ENCODE measurements around the gene PNLIPRP1. TPM values are rescaled to one million over a fixed set of nuclear protein-coding genes. Genes with fewer than 3 reads are reported as not detected.

PNLIPRP1 gene
- total and polyA plus RNA-seq, 2 donors (not counting 1 experiment from before 2014, with no cell fraction given) = not detected

- H3K27me3 ChIP-seq (ENCODE audit: control insufficient read depth, insufficient read depth, low read length) = no peaks in the 10 kb centered on the region
- TF ChIP-seq, protein P1, sequence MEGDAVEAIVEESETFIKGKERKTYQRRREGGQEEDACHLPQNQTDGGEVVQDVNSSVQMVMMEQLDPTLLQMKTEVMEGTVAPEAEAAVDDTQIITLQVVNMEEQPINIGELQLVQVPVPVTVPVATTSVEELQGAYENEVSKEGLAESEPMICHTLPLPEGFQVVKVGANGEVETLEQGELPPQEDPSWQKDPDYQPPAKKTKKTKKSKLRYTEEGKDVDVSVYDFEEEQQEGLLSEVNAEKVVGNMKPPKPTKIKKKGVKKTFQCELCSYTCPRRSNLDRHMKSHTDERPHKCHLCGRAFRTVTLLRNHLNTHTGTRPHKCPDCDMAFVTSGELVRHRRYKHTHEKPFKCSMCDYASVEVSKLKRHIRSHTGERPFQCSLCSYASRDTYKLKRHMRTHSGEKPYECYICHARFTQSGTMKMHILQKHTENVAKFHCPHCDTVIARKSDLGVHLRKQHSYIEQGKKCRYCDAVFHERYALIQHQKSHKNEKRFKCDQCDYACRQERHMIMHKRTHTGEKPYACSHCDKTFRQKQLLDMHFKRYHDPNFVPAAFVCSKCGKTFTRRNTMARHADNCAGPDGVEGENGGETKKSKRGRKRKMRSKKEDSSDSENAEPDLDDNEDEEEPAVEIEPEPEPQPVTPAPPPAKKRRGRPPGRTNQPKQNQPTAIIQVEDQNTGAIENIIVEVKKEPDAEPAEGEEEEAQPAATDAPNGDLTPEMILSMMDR (conservative IDR thresholded peaks at IDR 0.05 in 1 of 2, IDR thresholded peaks at IDR 0.05 in 1 of 2; ENCODE audit: low read depth in 1 of 2, low read length in 2 of 2) = no peak
- TF ChIP-seq EZH2 (IDR thresholded peaks at IDR 0.05; ENCODE audit: low read length, missing control alignments) = no peak
- H3K4me3 ChIP-seq (replicated peaks in 1 of 4; ENCODE audit: control extremely low read depth in 1 of 4, insufficient read depth in 1 of 4, low read depth in 3 of 4, low read length in 4 of 4) = no peak overlapping the region
- no peaks in the 10 kb centered on the region for H4K20me1 ChIP-seq (ENCODE audit: control insufficient read depth, extremely low read depth, insufficient read depth, low read length)
- no peak for DNase-seq (ENCODE audit: low read depth in 2 of 2)
- no peaks in the 10 kb centered on the region for H3K4me1 ChIP-seq (ENCODE audit: control insufficient read depth, extremely low read depth, insufficient read depth, low read length)
- no peak overlapping the region for H2AFZ ChIP-seq (ENCODE audit: low read length)
- H3K4me2 ChIP-seq (ENCODE audit: extremely low read depth, insufficient read depth, low read length) = no peak overlapping the region
- no peaks in the 10 kb centered on the region for H3K79me2 ChIP-seq (ENCODE audit: control insufficient read depth, insufficient read depth, low read length)
- no peak overlapping the region for H3K27ac ChIP-seq (ENCODE audit: insufficient read depth, low read length)
- H3K9me3 ChIP-seq (ENCODE audit: control insufficient read depth, insufficient read depth, low read depth, low read length) = no peaks in the 10 kb centered on the region
- H3K9ac ChIP-seq (ENCODE audit: insufficient read depth, low read length) = no peak overlapping the region
- no peaks in the 10 kb centered on the region for H3K36me3 ChIP-seq (ENCODE audit: control insufficient read depth, insufficient read depth, low read length)
Observed at GRCh38 chr10:116610443-116611152, 19.8 kb downstream of the PNLIPRP1 start.

GRCh38 chr10:116611153-116611545, 20.4 kb downstream of the PNLIPRP1 start:
- no peak for DNase-seq (ENCODE audit: low read depth in 2 of 2)
- no peaks in the 10 kb centered on the region for H4K20me1 ChIP-seq (ENCODE audit: control insufficient read depth, extremely low read depth, insufficient read depth, low read length)
- no peaks in the 10 kb centered on the region for H3K27me3 ChIP-seq (ENCODE audit: control insufficient read depth, insufficient read depth, low read length)
- no peak overlapping the region for H3K9ac ChIP-seq (ENCODE audit: insufficient read depth, low read length)
- no peak overlapping the region for H3K27ac ChIP-seq (ENCODE audit: insufficient read depth, low read length)
- H3K4me1 ChIP-seq (ENCODE audit: control insufficient read depth, extremely low read depth, insufficient read depth, low read length) = no peaks in the 10 kb centered on the region
- TF ChIP-seq EZH2 (IDR thresholded peaks at IDR 0.05; ENCODE audit: low read length, missing control alignments) = no peak
- TF ChIP-seq, protein P1 (conservative IDR thresholded peaks at IDR 0.05 in 1 of 2, IDR thresholded peaks at IDR 0.05 in 1 of 2; ENCODE audit: low read depth in 1 of 2, low read length in 2 of 2) = no peak
- no peak overlapping the region for H3K4me2 ChIP-seq (ENCODE audit: extremely low read depth, insufficient read depth, low read length)
- H3K4me3 ChIP-seq (replicated peaks in 1 of 4; ENCODE audit: control extremely low read depth in 1 of 4, insufficient read depth in 1 of 4, low read depth in 3 of 4, low read length in 4 of 4) = no peak overlapping the region
- H2AFZ ChIP-seq (ENCODE audit: low read length) = no peak overlapping the region
- no peaks in the 10 kb centered on the region for H3K36me3 ChIP-seq (ENCODE audit: control insufficient read depth, insufficient read depth, low read length)
- H3K79me2 ChIP-seq (ENCODE audit: control insufficient read depth, insufficient read depth, low read length) = no peaks in the 10 kb centered on the region
- no peaks in the 10 kb centered on the region for H3K9me3 ChIP-seq (ENCODE audit: control insufficient read depth, insufficient read depth, low read depth, low read length)

GRCh38 chr10:116612107-116612769, 21.5 kb downstream of the PNLIPRP1 start:
- Histone ChIP-seq H3K9me3 (ENCODE audit: control insufficient read depth, insufficient read depth, low read depth, low read length) (no peaks in the 10 kb centered on the region), H3K9ac (ENCODE audit: insufficient read depth, low read length) (no peak overlapping the region), H3K4me3 (replicated peaks in 1 of 4; ENCODE audit: control extremely low read depth in 1 of 4, insufficient read depth in 1 of 4, low read depth in 3 of 4, low read length in 4 of 4) (no peak overlapping the region), H3K4me1 (ENCODE audit: control insufficient read depth, extremely low read depth, insufficient read depth, low read length) (no peaks in the 10 kb centered on the region), H3K27ac (ENCODE audit: insufficient read depth, low read length) (no peak overlapping the region), H3K27me3 (ENCODE audit: control insufficient read depth, insufficient read depth, low read length) (no peaks in the 10 kb centered on the region), H3K4me2 (ENCODE audit: extremely low read depth, insufficient read depth, low read length) (no peak overlapping the region), H4K20me1 (ENCODE audit: control insufficient read depth, extremely low read depth, insufficient read depth, low read length) (no peaks in the 10 kb centered on the region), H2AFZ (ENCODE audit: low read length) (no peak overlapping the region), H3K79me2 (ENCODE audit: control insufficient read depth, insufficient read depth, low read length) (no peaks in the 10 kb centered on the region), H3K36me3 (ENCODE audit: control insufficient read depth, insufficient read depth, low read length) (no peaks in the 10 kb centered on the region)
- DNase-seq (ENCODE audit: low read depth in 2 of 2) = no peak
- no peak for TF ChIP-seq EZH2 (IDR thresholded peaks at IDR 0.05; ENCODE audit: low read length, missing control alignments)
- TF ChIP-seq, protein P1 (conservative IDR thresholded peaks at IDR 0.05 in 1 of 2, IDR thresholded peaks at IDR 0.05 in 1 of 2; ENCODE audit: low read depth in 1 of 2, low read length in 2 of 2) = no peak
